GM18526 (cell line): ENCODE measurements around the gene BHLHE41.

Experiments
- POLR2A ChIP-seq: IDR thresholded peaks from 3 replicates; pipeline ENCODE4 v1.6.1; 2011; ENCODE audit not compliant: insufficient read length; ENCODE audit errors: extremely low read depth

BHLHE41 gene

DNA sequence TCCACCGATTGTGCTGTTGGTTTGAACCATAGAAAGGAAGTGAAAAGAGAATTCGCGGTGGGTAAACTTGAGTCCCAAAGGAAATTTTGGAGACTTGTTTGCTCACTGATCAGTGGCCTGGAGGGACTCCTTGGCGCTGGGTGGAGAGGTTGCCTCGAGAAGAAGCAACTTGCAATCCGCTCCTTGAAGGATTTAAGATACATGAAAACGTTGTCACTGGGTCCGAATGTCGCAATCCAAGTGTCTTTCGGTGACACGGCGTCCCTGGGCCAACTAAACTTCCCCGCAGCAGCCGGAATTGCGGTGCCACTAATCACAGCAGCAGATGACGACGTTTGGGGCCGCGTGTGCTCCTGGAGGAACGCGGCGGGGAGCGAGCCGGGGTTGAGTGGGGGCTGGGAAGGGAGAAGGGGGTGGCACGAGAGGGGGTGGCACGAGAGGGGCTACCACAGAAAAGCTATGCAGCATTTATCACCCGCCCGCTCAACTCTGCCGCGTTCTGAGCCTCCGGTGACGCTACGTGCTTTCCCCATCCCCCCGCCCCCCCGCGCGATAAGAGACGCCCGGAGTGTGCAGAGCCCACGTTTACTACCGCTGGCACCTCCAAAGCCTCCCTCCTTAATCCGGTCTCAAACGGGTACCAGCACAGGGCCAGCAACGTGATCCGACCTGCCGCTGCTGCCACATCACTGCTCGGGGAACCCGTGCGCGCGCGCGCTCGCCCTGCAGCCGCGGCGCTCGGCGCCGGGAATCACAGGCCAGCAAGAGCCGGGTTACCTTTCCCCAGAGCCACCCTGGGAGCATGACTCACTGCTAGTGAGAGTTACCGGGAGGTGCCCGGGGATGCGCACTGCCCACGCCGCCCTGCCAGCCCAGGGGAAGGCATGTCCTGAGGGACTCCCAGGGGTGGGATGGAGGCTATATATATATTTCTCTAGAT lies 833 bp upstream of the BHLHE41 start:
- TF ChIP-seq POLR2A, result no peak

DNA sequence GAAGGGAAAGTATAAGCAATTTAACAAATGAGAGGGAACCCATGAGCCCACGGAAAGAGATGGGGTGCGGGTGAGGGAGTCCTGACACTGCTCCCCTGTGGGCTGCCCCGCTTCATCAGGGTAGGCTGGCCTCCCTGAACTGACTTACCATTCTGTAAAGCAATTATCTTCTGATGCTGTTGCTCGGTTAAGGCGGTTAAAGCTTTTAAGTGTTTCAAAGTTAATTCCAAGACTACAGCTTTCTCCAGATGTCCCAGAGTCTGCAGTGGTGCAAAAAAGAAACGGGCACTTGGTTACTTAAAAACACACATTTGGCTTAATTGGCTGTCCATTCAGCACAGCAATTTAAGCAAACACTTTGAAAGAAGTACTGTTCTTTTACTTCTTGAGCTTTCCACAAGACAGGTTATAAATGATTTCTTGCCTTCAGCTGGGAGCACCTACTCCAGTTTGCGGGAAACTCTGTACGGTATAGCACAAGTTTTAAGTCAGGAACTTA lies 1.3 kb downstream of the BHLHE41 start:
- TF ChIP-seq POLR2A, result no peak

DNA sequence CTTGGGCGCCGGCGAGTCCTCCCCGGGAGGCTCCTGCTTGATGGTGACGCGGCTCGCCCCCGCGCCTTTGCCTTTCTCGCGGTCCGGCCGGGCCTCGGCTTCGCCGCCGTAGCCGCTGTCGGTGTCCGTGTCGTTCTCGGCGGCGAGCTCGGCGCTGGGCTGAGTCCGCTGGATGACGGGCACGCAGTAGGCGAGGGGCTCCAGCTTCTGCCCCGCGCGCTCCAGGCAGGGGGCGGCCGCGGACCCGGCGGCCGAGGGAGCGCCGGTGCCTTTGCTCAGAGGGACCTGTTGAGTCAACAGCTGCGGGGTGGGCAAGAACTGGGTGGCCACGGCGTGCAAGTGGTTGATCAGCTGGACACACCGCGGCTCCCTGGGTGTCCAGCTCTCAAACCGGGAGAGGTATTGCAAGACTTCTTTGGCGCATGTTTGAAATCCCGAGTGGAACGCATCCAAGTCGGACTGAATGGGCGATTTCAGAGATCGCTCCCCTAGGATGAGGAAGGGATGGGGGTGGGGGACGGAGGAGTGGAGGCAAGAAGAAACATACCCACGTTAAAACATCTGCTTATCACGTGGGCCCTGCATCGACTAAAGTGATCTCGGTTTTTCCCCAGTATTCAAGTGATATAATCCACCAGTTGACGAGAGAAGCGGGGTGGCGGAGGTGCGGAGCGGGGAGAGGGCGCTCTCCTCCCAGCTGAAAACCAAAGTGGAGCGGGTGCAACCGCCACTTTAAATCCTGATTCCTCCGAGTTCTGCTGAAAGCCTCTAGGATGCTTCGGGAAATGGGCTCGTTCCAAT lies 2.0 kb downstream of the BHLHE41 start:
- no peak for TF ChIP-seq POLR2A

DNA sequence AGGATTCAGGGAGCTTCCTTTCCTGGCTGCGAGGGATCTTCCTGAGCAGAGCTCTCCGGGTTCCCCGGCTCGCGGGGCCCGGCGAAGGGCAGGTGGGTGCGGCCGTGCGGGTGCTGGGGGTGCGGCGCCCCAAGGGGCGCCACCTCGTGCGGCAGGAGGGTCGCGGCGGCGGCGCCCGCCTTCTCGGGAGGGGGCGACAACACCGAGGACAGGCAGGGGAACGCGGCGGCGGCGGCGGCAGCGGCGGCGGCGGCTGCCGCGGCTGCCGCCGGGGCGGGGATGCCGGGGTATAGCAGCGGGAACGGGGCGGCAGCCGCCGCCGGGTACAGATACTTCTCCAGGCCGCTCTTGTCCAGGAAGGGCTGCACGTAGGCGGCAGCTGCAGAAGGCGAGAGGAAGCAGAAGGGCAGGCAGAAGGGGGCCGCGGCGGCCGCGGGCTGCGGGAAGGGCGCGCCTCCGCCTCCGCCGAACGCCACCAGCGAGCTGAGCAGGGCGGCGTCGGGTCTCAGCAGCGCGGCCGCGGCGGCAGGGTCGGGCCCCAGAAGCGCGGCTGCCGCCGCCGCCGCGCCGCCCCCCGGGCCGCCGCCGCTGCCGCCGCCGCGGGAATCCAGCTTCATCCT lies 2.7 kb downstream of the BHLHE41 start:
- TF ChIP-seq POLR2A, result no peak

DNA sequence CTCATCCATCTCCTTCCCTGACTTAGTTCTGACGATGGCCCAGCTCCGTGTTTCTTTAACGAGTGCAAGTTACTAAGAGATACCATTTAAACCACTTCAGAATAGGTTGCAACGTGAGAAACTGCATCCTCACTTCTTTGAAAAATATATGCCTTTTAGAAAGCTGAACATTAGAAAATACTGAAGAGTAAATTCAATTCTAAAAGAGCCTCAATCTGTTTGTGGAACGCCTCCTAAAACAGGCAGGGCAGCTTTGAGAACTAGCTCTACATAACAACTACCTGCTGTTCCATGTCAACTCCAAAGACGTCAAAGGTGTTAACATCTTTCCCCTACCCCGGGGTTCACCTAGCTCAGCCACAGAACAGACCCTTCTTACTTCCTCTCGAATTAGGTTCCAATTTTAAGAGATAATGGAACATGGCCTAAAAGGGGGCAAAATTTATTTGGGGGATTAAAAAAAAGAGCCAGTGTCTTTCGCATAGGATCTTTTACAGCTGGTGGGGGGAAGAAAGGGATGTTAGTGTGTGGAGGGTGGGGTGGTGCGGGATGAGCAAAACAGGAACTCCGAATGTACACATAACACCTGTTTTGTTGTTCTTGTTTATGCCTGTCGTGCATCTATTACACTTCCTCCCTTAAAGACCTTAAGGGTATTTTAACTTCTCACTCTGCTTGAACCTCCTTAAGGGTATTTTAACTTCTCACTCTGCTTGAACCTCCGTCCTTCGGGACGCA lies 3.3 kb downstream of the BHLHE41 start:
- no peak for TF ChIP-seq POLR2A

DNA sequence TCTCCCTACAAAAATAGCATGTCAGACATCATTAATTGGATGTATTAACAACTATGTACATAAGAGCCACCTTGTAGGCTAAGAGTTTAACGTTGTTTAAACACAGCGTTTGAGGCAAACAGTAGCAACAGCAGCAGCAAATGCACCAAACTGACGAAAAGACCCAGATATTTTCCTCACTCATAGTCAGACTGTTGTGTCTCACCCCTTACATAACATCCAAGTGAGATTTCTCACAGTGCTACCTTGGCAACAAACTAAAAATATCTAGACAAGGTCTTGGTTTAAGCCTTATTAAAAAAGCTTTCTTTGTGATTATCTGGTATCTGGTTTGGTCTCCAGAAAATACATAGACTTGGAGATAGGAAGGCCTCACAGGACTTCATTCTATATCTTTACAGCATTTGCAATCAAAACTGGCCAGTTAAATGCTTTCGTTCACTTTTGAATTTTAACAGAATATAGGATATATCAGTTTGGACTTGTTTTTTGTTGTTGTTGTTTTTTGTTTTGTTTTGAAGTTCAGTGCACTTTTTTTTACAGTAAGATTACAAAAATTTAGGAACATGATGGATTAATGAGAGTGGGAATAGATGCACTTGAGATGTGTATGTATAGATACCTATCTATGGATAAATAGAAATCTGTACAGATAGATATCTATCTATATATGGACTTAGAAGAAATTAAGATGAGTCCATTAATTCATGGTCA lies 4.1 kb downstream of the BHLHE41 start:
- no peak for TF ChIP-seq POLR2A

DNA sequence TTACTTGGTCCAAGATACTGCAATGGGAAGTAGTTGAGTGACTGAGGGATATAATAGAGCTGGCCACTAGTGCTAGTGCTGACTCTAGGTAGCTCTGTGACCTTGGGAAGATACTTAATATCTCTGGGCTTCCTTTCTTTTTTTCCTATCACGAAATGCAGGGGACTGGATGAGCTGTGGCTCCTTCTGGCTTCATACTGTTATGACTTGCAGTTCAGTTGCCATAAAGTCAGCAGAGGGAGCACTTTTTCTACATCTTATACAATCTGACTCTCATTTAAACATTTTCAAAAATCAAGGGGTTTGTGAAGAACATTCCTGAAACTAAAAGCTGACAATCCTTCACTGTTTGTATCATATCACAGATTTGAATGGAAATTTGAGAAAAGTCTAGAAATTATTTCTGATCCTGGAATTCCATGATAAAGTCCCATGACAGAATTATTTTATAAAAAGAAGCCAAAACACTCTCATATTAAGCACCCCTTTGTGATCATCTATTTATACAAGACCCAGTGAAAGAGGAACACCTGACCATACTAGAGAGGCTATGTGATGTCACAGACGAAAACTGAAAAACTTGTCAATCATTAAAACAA lies 5.3 kb downstream of the BHLHE41 start:
- TF ChIP-seq POLR2A, result no peak

DNA sequence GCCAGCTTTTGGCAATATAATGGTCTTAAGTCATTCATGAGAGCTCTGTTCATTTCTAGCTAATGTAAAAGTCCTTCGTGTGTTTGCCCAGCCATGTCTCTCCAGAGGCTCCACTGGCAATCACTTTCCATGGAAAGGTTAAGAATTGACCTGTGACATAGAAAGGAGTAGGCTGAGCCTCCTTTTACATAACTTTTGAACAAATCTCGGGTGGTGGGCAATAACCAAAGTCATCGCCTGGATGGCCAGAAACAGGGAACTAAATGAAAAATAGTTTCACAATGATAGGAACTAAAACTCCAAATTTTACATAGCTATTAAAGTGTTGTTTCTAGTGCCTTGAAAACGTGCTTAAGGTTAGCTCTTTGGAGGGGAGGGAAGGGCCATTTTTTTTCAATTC lies 6.5 kb downstream of the BHLHE41 start:
- no peak for TF ChIP-seq POLR2A

DNA sequence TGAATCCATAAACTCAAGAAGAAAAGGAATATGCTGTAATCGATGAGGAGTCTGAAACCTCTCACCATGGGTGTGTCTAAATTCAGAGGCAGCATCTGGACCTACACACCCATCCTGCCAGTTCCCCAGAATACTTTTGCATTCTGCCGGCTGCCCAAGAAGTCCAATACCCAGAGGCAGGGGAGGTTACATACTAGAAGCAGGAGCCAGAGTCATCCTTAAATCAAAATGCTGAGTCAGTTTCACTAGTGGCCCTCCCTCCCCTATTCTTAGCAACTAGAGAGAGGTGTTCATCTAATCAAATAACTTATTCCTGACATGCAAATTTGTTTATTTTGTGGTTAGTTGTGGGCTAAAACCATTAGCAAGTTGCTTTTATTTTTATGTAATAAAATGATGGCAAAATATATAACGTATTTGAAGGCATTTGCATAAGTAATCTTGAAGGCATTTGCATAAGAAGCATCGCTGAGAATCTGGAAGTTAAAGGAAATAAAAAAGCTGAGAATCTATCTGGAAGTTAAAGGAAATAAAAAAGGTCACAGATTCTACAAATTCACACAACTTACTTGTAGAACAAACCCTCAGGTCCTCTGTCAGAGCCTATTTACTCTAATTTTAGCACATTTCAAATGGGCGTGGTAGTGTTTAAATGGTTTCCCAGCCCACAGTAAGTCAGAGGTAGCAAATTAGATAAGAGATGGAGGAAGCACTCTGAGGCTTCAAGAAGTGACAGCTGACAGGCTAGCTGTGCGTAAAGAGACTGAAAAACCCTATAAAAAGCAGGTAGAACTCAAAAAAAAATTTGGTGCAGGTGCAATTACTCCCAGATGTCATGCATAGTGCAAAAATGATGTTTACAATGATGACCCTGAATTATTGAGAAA lies 7.8 kb downstream of the BHLHE41 start:
- no peak for TF ChIP-seq POLR2A

DNA sequence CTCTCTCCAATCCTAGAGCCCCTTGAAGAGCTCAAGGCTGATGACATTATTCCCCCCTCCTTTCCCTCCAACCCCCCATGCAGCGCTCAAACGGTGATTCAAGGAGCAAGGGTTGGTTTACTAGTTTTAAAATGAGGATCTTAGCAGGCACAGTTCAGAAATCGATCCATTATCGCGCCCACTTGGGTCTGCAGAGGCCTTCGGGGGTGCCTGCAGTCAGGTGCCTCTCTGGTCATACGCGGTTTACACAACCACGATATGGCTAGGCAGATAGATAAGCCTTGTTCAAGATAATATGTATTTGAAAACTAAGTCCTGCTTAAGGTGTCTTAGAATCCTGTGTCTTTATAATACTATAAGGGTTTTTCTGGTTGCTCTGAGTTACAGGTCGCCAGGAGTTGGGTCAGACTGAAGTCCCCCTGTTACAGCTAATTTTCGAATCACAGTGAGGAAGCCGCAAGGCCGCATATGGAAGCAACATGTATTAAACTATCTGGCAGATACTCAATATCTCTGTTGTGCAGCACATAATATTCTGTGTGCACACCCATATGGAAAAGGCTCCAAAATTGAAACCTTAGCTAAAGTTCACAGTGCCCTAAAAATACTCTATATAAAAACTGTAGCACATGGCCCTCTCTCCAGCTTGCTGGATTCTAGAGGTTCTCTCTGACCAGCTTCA lies 10.0 kb downstream of the BHLHE41 start:
- TF ChIP-seq POLR2A, result no peak

DNA sequence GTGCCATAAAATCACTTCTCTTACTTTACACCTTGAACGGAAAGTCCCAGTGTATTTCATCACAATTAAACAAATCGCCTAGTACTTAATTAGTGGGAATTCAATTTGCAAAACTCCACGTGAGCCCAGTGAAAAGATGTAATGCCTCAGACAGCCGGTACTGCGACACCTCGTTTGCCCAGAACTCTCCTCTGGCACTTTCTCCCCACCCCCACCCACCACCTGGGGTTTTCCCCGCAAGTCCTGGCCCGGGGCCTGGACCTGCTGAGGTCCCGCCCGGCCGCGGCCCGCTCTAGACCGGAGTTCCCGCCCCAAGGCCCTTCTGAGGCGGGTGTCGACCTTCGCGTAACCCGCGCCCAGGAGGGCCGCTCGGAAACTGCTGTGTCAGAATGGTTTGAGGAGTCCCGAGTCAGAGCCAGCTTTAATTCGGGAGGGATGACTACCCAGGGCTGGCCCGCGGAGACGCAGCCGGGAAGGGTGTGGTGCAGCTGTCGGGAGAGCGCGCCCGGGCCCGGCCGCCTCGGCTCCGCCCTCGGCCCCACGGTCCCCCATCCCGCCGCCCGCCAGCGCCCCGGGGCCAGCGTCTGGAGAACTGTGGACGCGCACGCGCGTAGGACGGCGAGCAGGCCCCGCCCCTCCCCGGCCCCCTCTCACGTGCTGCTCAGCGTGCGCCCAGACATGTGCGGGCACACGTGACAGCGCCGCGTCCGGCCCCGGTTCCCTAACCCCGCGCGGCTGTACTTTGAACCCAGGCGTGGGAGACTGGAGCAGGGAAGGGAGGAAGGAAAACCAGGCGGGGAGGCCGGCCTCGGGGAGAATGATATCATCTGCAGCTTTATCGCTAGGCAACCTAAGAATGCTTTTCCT lies 10.8 kb downstream of the BHLHE41 start:
- peak; percentile 66 for TF ChIP-seq POLR2A
